Trophoblast cell (in vitro differentiated cells and primary cell): ENCODE measurements around the gene RASL11A.

Source experiments
- DNase-seq, 2 donors: peaks; one replicate each; pipeline ENCODE4 v3.0.0-alpha.2; 2016
- H2AFZ ChIP-seq: 2 replicates; pipeline ENCODE4 v1.6.1; 2013; ENCODE audit warnings: low read length, moderate library complexity, mild to moderate bottlenecking; ENCODE audit not compliant: insufficient read depth, poor library complexity
- H2AK5ac ChIP-seq: 2 replicates; pipeline ENCODE4 v1.6.1; 2013; ENCODE audit warnings: mild to moderate bottlenecking, low read length
- H2BK120ac ChIP-seq: 2 replicates; pipeline ENCODE4 v1.6.1; 2013; ENCODE audit warnings: low read length, mild to moderate bottlenecking, moderate library complexity; ENCODE audit not compliant: insufficient read depth, poor library complexity
- H2BK12ac ChIP-seq: 2 replicates; pipeline ENCODE4 v1.6.1; 2013; ENCODE audit warnings: mild to moderate bottlenecking, low read length, moderate library complexity
- H2BK5ac ChIP-seq: 2 replicates; pipeline ENCODE4 v1.6.1; 2013; ENCODE audit warnings: low read length, low read depth, moderate library complexity, mild to moderate bottlenecking; ENCODE audit not compliant: poor library complexity
- H3K14ac ChIP-seq: 2 replicates; pipeline ENCODE4 v1.6.1; 2013; ENCODE audit warnings: mild to moderate bottlenecking, low read length
- H3K18ac ChIP-seq: 2 replicates; pipeline ENCODE4 v1.6.1; 2013; ENCODE audit warnings: mild to moderate bottlenecking, low read length
- H3K23ac ChIP-seq: 2 replicates; pipeline ENCODE4 v1.6.1; 2013; ENCODE audit warnings: low read length
- H3K27ac ChIP-seq: 2 replicates; pipeline ENCODE4 v1.5.1; 2013; ENCODE audit warnings: low read depth, mild to moderate bottlenecking, inconsistent platforms, low read length, moderate library complexity
- H3K27me3 ChIP-seq: 2 replicates; pipeline ENCODE4 v1.6.1; 2013; ENCODE audit warnings: inconsistent platforms, mild to moderate bottlenecking, low read length, moderate library complexity; ENCODE audit not compliant: insufficient read depth
- H3K36me3 ChIP-seq, 2 experiments: 1 replicate in 1 of 2; 2 replicates in 1 of 2; pipeline ENCODE4 v1.6.1; 2013; ENCODE audit warnings: low read length in 2 of 2, mild to moderate bottlenecking in 2 of 2, moderate library complexity in 1 of 2; ENCODE audit not compliant: insufficient read depth in 2 of 2, control insufficient read depth in 1 of 2
- H3K4ac ChIP-seq: 2 replicates; pipeline ENCODE4 v1.6.1; 2013; ENCODE audit warnings: low read depth, mild to moderate bottlenecking, low read length, moderate library complexity
- H3K4me1 ChIP-seq, 2 experiments: 1 replicate in 1 of 2; 2 replicates in 1 of 2; pipeline ENCODE4 v1.6.1; 2013; ENCODE audit warnings: low read length in 2 of 2, mild to moderate bottlenecking in 2 of 2, moderate library complexity in 1 of 2; ENCODE audit not compliant: insufficient read depth in 2 of 2, control insufficient read depth in 1 of 2
- H3K4me2 ChIP-seq: 2 replicates; pipeline ENCODE4 v1.6.1; 2013; ENCODE audit warnings: inconsistent platforms, mild to moderate bottlenecking, low read length, moderate library complexity
- H3K4me3 ChIP-seq: 2 replicates; pipeline ENCODE4 v1.5.1; 2013; ENCODE audit warnings: mild to moderate bottlenecking, low read depth, low read length, inconsistent platforms
- H3K79me1 ChIP-seq: one replicate; pipeline ENCODE4 v1.6.1; 2013; ENCODE audit warnings: low read length
- H3K79me2 ChIP-seq: 2 replicates; pipeline ENCODE4 v1.6.1; 2013; ENCODE audit warnings: low read length, mild to moderate bottlenecking; ENCODE audit not compliant: control insufficient read depth, insufficient read depth, poor library complexity
- H3K9ac ChIP-seq: 2 replicates; pipeline ENCODE4 v1.6.1; 2013; ENCODE audit warnings: mild to moderate bottlenecking, low read length
- H3K9me3 ChIP-seq: 2 replicates; pipeline ENCODE4 v1.6.1; 2013; ENCODE audit warnings: low read depth, mild to moderate bottlenecking, control low read depth, inconsistent platforms, low read length; ENCODE audit not compliant: insufficient read depth
- H4K12ac ChIP-seq: 2 replicates; pipeline ENCODE4 v1.6.1; 2013; ENCODE audit warnings: low read depth, mild to moderate bottlenecking, low read length, moderate library complexity
- H4K8ac ChIP-seq: 2 replicates; pipeline ENCODE4 v1.6.1; 2013; ENCODE audit warnings: low read depth, mild to moderate bottlenecking, low read length, moderate library complexity
- H4K91ac ChIP-seq: one replicate; pipeline ENCODE4 v1.6.1; 2013; ENCODE audit warnings: low read depth, mild to moderate bottlenecking, low read length, moderate library complexity
- WGBS: extraction: QIAGEN DNeasy Blood & Tissue Kit; methylation state at CpG from one replicate; pipeline ENCODE4 v1.1.7; 2013; ENCODE audit warnings: missing lambda C conversion rate; ENCODE audit not compliant: insufficient read length, insufficient coverage; ENCODE audit errors: extremely low coverage; 5-methylcytosine and 5-hydroxymethylcytosine counted together

RASL11A gene

DNA sequence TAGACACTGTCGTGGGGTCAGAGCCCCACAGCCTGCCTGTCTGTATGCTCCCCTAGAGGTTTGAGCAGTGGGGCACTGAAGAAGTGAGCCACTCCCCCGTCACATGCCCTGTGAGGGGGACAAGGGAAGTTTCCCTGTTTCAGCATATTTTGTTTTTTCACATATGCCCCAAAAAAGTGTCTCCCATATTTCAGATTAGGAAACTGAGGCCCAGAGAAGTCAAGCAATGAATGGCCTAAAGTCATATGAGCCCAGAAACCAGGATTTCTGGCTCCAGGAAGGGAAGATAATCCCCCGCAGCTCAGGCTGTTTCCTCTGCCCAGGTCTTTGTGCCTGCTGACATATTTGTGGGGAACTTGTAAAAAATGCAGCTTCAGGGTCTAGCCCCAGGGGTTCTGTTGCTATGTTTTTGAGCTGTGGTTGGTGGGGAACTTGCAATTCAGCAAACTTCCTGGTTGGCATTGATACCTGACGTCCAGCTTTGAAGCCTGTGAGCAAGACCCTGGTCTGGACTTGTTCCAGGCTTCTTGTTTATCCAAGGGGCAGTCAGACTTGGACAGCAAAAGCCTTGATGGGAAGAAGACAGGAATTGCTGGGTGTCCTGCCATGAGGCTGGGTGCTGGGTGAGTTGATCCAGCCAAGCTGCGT lies 9.5 kb downstream of the RASL11A start:
- DNase-seq: no peak
- Histone ChIP-seq H3K4me1 (peaks cover 0 to 5% of the 10 kb centered on the region in 2 experiments), H2BK120ac (no peak overlapping the region), H3K27me3 (no peaks in the 10 kb centered on the region), H2BK12ac (no peak overlapping the region), H3K79me1 (no peaks in the 10 kb centered on the region), H3K79me2 (no peaks in the 10 kb centered on the region), H2AK5ac (no peak overlapping the region), H2BK5ac (no peak overlapping the region), H3K9ac (no peak overlapping the region), H3K4ac (no peak overlapping the region), H4K8ac (no peak overlapping the region), H3K27ac (no peak overlapping the region), H4K91ac (no peak overlapping the region), H2AFZ (no peak overlapping the region), H3K4me3 (no peak overlapping the region), H3K23ac (no peak overlapping the region), H4K12ac (no peak overlapping the region), H3K14ac (no peak overlapping the region), H3K36me3 (no peaks in the 10 kb centered on the region), H3K9me3 (peaks cover 3% of the 10 kb centered on the region), H3K18ac (no peak overlapping the region), H3K4me2 (no peak overlapping the region)
- WGBS: no CpG with 5 or more reads among the region's 5 CpGs

- Histone ChIP-seq H2AK5ac (no peak overlapping the region), H2BK5ac (no peak overlapping the region), H4K8ac (no peak overlapping the region), H3K4ac (no peak overlapping the region), H4K12ac (no peak overlapping the region), H3K4me3 (no peak overlapping the region), H3K79me1 (no peaks in the 10 kb centered on the region), H3K36me3 (no peaks in the 10 kb centered on the region), H3K23ac (no peak overlapping the region), H2BK12ac (no peak overlapping the region), H3K79me2 (no peaks in the 10 kb centered on the region), H3K18ac (no peak overlapping the region), H3K27me3 (no peaks in the 10 kb centered on the region), H3K14ac (no peak overlapping the region), H3K27ac (no peak overlapping the region), H3K9ac (no peak overlapping the region), H3K9me3 (peaks cover 3% of the 10 kb centered on the region), H3K4me2 (no peak overlapping the region), H3K4me1 (peaks cover 0 to 5% of the 10 kb centered on the region in 2 experiments), H2BK120ac (no peak overlapping the region), H2AFZ (no peak overlapping the region), H4K91ac (no peak overlapping the region)
- no peak for DNase-seq
- WGBS: no CpG with 5 or more reads among the region's 4 CpGs
These were observed 10.2 kb downstream of the RASL11A start for GRCh38 chr13:27280841-27281240.

DNA sequence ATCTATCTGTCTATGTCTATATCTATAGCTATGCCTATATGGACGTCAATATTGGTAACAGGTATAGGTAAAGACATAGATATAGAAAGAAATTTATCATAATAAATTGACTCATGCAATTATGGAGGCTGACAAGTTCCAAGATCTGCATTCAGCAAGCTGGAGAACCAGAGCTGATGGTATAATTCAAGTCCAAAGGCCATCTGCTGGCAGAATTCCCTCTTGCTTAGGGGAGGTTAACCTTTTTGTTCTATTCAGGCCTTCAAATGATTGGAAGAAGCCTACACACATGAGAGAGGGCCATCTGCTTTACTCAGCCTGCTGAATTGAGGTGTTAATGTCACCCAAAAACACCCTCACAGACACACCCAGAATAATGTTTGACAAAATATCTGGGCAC lies 10.8 kb downstream of the RASL11A start:
- Histone ChIP-seq H2BK120ac (no peak overlapping the region), H3K4me2 (no peak overlapping the region), H3K9ac (no peak overlapping the region), H3K4ac (no peak overlapping the region), H2AFZ (no peak overlapping the region), H3K23ac (no peak overlapping the region), H3K4me1 (peaks cover 0 to 5% of the 10 kb centered on the region in 2 experiments), H2AK5ac (no peak overlapping the region), H3K27me3 (no peaks in the 10 kb centered on the region), H2BK12ac (no peak overlapping the region), H3K4me3 (no peak overlapping the region), H3K27ac (no peak overlapping the region), H4K12ac (no peak overlapping the region), H4K8ac (no peak overlapping the region), H3K79me2 (no peaks in the 10 kb centered on the region), H2BK5ac (no peak overlapping the region), H3K36me3 (no peaks in the 10 kb centered on the region), H3K79me1 (no peaks in the 10 kb centered on the region), H4K91ac (no peak overlapping the region), H3K9me3 (peaks cover 3% of the 10 kb centered on the region), H3K18ac (no peak overlapping the region), H3K14ac (no peak overlapping the region)
- DNase-seq: no peak
- no CpG with 5 or more reads among the region's 1 CpG for WGBS

- H3K23ac ChIP-seq: no peak overlapping the region
- H2BK12ac ChIP-seq: no peak overlapping the region
- WGBS: no CpG with 5 or more reads among the region's 4 CpGs
- H2BK5ac ChIP-seq: no peak overlapping the region
- H3K14ac ChIP-seq: no peak overlapping the region
- no peak overlapping the region for H2BK120ac ChIP-seq
- no peak overlapping the region for H3K18ac ChIP-seq
- no peak overlapping the region for H3K27ac ChIP-seq
- no peak for DNase-seq
- H3K79me2 ChIP-seq: no peaks in the 10 kb centered on the region
- no peak overlapping the region for H4K8ac ChIP-seq
- H3K4me3 ChIP-seq: no peak overlapping the region
- H2AFZ ChIP-seq: no peak overlapping the region
- H3K9me3 ChIP-seq: peaks cover 3% of the 10 kb centered on the region
- H3K79me1 ChIP-seq: no peaks in the 10 kb centered on the region
- H3K4me1 ChIP-seq: peaks cover 0 to 5% of the 10 kb centered on the region in 2 experiments
- no peak overlapping the region for H3K4ac ChIP-seq
- no peak overlapping the region for H4K12ac ChIP-seq
- no peak overlapping the region for H2AK5ac ChIP-seq
- no peak overlapping the region for H4K91ac ChIP-seq
- no peaks in the 10 kb centered on the region for H3K27me3 ChIP-seq
- no peak overlapping the region for H3K4me2 ChIP-seq
- H3K36me3 ChIP-seq: no peaks in the 10 kb centered on the region
- H3K9ac ChIP-seq: no peak overlapping the region
These were observed 13.4 kb downstream of the RASL11A start for GRCh38 chr13:27283906-27284493.
